OCI-LY1 (cell line): Measurements from ENCODE around the gene TAOK1.

ENCODE experiments used
- H2AFZ ChIP-seq: fragments of 200-600 bp; sonication (generic), shearing (Covaris generic); 2 replicates; pipeline ENCODE4 v1.6.0; 2014; ENCODE audit warnings: antibody characterized with exemption, mild to moderate bottlenecking, low read length
- H3F3A ChIP-seq: fragments of 200-600 bp; sonication (generic), shearing (Covaris generic); 2 replicates; pipeline ENCODE4 v1.6.0; 2014; ENCODE audit warnings: mild to moderate bottlenecking, antibody characterized with exemption, low read length, moderate library complexity; ENCODE audit not compliant: insufficient read depth
- H3K27ac ChIP-seq: fragments of 200-600 bp; sonication (generic); 2 replicates; pipeline ENCODE4 v1.5.1; 2014; ENCODE audit warnings: low read length, mixed run types, mild to moderate bottlenecking, low read depth; ENCODE audit not compliant: poor library complexity, severe bottlenecking
- H3K27me3 ChIP-seq: fragments of 200-600 bp; sonication (generic); 2 replicates; pipeline ENCODE4 v1.6.0; 2014; ENCODE audit warnings: antibody characterized with exemption, mild to moderate bottlenecking, low read length, moderate library complexity; ENCODE audit not compliant: insufficient read depth
- H3K36me3 ChIP-seq: fragments of 200-600 bp; sonication (generic); 2 replicates; pipeline ENCODE4 v1.6.1; 2014; ENCODE audit warnings: mild to moderate bottlenecking, antibody characterized with exemption, low read length, moderate library complexity, mixed read lengths; ENCODE audit not compliant: insufficient read depth
- H3K4me1 ChIP-seq: fragments of 200-600 bp; sonication (generic); 2 replicates; pipeline ENCODE4 v1.5.1; 2014; ENCODE audit warnings: mild to moderate bottlenecking, low read length, moderate library complexity; ENCODE audit not compliant: insufficient read depth, severe bottlenecking
- H3K4me2 ChIP-seq: fragments of 200-600 bp; sonication (generic), shearing (Covaris generic); 2 replicates; pipeline ENCODE4 v1.6.1; 2014; ENCODE audit warnings: low read length
- H3K4me3 ChIP-seq: fragments of 200-600 bp; sonication (generic); 2 replicates; pipeline ENCODE4 v1.5.1; 2014; ENCODE audit warnings: low read length, low read depth, mild to moderate bottlenecking, mixed read lengths; ENCODE audit not compliant: poor library complexity, severe bottlenecking
- H3K79me2 ChIP-seq: fragments of 200-600 bp; shearing (Covaris generic); 2 replicates; pipeline ENCODE4 v1.6.1; 2016; ENCODE audit warnings: mixed run types, low read length, mixed read lengths; ENCODE audit not compliant: insufficient read depth
- H3K9ac ChIP-seq: fragments of 200-600 bp; sonication (generic), shearing (Covaris generic); 2 replicates; pipeline ENCODE4 v1.6.1; 2014; ENCODE audit warnings: mild to moderate bottlenecking, low read length, mixed read lengths
- H3K9me2 ChIP-seq: fragments of 200-600 bp; sonication (generic), shearing (Covaris generic); 2 replicates; pipeline ENCODE4 v1.6.1; 2014; ENCODE audit warnings: low read depth, mild to moderate bottlenecking, low read length, mixed read lengths
- H3K9me3 ChIP-seq: fragments of 200-600 bp; shearing (Covaris generic); 2 replicates; pipeline ENCODE4 v1.6.1; 2014; ENCODE audit warnings: low read length, mixed read lengths
- H4K20me1 ChIP-seq: fragments of 200-600 bp; sonication (generic), shearing (Covaris generic); 2 replicates; pipeline ENCODE4 v1.6.0; 2016; ENCODE audit warnings: mild to moderate bottlenecking, low read length; ENCODE audit not compliant: insufficient read depth
- CTCF ChIP-seq: fragments of 200-600 bp; sonication (generic), shearing (Covaris generic); IDR thresholded peaks from 2 replicates; pipeline ENCODE4 v1.5.1; 2017; ENCODE audit warnings: mild to moderate bottlenecking, antibody characterized with exemption, low read length, moderate library complexity, mixed read lengths
- EZH2 ChIP-seq: fragments of 200-600 bp; sonication (generic), shearing (Covaris generic); IDR thresholded peaks from 2 replicates; pipeline ENCODE4 v1.8.0; 2017; ENCODE audit warnings: borderline replicate concordance, mixed run types, mild to moderate bottlenecking, antibody characterized with exemption, low read length, moderate library complexity, mixed read lengths

TAOK1 gene

GRCh38 chr17:29368161-29368560 is 22.0 kb upstream of the TAOK1 start:
- TF ChIP-seq CTCF (no peak), EZH2 (no peak)
- no peaks in the 10 kb centered on the region for H3K4me1 ChIP-seq

GRCh38 chr17:29368926-29369325 is 21.2 kb upstream of the TAOK1 start:
- H3F3A ChIP-seq = no peaks in the 10 kb centered on the region; the same call in 1 of the 2 replicates
- H3K9me3 ChIP-seq = no peaks in the 10 kb centered on the region
- no peak overlapping the region for H3K4me3 ChIP-seq
- TF ChIP-seq EZH2 = no peak
- TF ChIP-seq CTCF = no peak
- no peaks in the 10 kb centered on the region for H3K9me2 ChIP-seq
- no peak overlapping the region for H3K27ac ChIP-seq
- H3K79me2 ChIP-seq = no peaks in the 10 kb centered on the region
- H2AFZ ChIP-seq = no peak overlapping the region
- no peak overlapping the region for H3K9ac ChIP-seq
- no peaks in the 10 kb centered on the region for H3K27me3 ChIP-seq
- no peaks in the 10 kb centered on the region for H3K36me3 ChIP-seq
- no peaks in the 10 kb centered on the region for H4K20me1 ChIP-seq
- no peaks in the 10 kb centered on the region for H3K4me1 ChIP-seq
- H3K4me2 ChIP-seq = no peak overlapping the region

More at GRCh38 chr17:29368161-29368560, 22.0 kb upstream of the TAOK1 start:
- no peaks in the 10 kb centered on the region for H3K9me3 ChIP-seq
- H3K9me2 ChIP-seq = no peaks in the 10 kb centered on the region
- no peaks in the 10 kb centered on the region; the same call in 1 of the 2 replicates for H3F3A ChIP-seq
- no peaks in the 10 kb centered on the region for H3K79me2 ChIP-seq
- no peak overlapping the region for H3K4me3 ChIP-seq
- no peaks in the 10 kb centered on the region for H3K27me3 ChIP-seq
- H3K27ac ChIP-seq = no peak overlapping the region
- H4K20me1 ChIP-seq = no peaks in the 10 kb centered on the region
- no peak overlapping the region for H2AFZ ChIP-seq
- no peak overlapping the region for H3K4me2 ChIP-seq
- no peak overlapping the region for H3K9ac ChIP-seq
- H3K36me3 ChIP-seq = no peaks in the 10 kb centered on the region

GRCh38 chr17:29369831-29370735 is 20.1 kb upstream of the TAOK1 start:
- no peak overlapping the region for H3K27ac ChIP-seq
- H3F3A ChIP-seq = no peaks in the 10 kb centered on the region; the same call in 1 of the 2 replicates

More at GRCh38 chr17:29369831-29370735, 20.1 kb upstream of the TAOK1 start:
- no peaks in the 10 kb centered on the region for H3K79me2 ChIP-seq
- TF ChIP-seq CTCF (peak; percentile 80), EZH2 (no peak)
- no peaks in the 10 kb centered on the region for H3K9me3 ChIP-seq
- H3K9ac ChIP-seq = no peak overlapping the region
- H3K9me2 ChIP-seq = no peaks in the 10 kb centered on the region
- no peaks in the 10 kb centered on the region for H3K4me1 ChIP-seq
- no peaks in the 10 kb centered on the region for H4K20me1 ChIP-seq
- H3K4me3 ChIP-seq = peak overlapping the region; percentile 3
- peak overlapping the region; percentile 52; the same call in 1 of the 2 replicates for H3K4me2 ChIP-seq
- no peaks in the 10 kb centered on the region for H3K27me3 ChIP-seq
- H2AFZ ChIP-seq = no peak overlapping the region
- H3K36me3 ChIP-seq = no peaks in the 10 kb centered on the region
